ENCODE measurements around the gene NLGN4Y.

The NLGN4Y gene

GRCh38 chrY:14524272-14525231, at the start of gene NLGN4Y:
Gene NLGN4Y (plus strand): TSS chrY:14524529. CDS start chrY:14622120, 97,591 bp downstream.
- no peak for DNase-seq

DNA sequence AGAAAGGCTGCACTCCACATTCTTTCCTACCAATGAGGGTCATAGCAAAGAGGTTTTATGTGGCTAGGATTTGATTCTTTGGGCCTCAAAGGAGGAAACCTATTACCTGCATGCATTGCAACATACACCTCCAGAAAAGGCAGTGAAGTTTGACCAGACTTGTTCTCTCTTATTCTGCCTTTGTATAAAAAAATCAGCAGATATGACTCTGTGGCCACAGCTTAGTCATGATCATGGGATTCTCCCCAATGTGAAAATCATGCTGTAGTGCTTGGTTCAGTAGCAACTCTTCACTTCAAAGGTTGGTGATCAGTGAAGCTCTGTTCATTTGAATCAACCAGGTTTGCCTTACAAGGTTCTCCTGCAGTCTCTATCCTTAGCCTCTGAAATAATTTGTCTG, 38.4 kb upstream of the NLGN4Y start:
- no peak for DNase-seq

- no peak for DNase-seq
These were observed 34.1 kb upstream of the NLGN4Y start for GRCh38 chrY:14490226-14490625.

DNA sequence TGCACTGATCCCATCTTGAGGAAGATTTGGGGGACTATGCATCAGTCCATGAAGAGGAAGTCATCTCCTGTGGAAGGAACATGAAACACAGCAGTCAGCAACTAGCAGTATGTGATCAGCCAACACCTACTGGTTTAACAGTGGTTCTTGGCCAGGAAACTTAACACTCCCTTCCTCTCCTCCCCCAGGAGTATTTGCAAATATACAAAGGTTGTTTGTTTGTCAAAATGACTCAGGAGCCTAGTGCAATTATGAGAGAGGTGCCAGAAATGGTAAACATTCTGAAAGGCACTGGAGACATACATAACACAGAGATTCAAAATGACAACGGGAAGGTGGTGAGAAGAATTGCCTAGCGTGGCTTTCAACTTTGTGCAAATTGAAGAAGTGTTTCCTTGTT, 26.3 kb upstream of the NLGN4Y start:
- no peak for DNase-seq

DNA sequence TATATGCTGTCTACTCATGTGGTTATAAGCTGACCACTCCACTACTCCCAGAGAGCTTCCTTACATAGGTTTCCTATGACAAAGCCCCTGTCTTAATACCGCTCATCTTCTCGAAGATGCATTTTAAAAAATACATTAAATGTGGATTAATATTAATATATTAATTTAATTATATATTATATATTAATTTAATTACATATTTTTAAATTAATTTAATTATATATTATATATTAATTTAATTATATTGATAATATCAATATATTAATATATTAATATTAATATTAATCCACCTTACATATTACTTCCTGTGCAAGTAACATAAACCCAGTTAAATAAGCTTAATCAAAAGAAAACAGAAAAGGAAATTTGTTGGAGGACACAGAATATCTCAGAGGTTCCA, 19.7 kb upstream of the NLGN4Y start:
- DNase-seq = no peak

DNA sequence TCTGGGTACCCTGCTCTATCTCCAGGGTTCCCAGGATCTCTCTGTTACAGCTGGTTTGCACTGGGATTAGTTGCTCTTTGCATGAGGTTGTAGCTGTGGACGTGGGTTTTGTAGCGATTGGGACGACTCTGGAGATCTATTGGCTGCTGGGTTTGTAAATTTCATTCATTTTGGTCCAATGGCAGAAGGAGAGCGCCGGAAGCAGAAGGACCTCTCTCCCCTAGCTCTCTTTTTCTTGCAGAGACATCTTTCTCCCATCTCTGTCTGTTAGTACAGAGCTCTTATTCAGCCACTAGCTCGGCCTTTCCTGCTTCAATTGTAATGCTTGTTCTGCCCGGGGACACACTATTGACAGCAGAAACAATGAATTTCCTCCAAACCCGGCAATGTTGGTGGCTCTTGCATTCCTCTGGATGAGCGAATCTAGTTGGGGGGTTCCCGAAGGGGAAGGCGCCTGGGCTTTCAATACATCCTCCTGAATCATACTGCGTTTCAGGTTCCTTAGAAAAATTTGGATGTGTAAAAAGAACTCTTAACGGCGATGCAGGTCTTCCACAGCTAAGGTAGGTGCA, 1.9 kb upstream of the NLGN4Y start:
- no peak for DNase-seq

DNA sequence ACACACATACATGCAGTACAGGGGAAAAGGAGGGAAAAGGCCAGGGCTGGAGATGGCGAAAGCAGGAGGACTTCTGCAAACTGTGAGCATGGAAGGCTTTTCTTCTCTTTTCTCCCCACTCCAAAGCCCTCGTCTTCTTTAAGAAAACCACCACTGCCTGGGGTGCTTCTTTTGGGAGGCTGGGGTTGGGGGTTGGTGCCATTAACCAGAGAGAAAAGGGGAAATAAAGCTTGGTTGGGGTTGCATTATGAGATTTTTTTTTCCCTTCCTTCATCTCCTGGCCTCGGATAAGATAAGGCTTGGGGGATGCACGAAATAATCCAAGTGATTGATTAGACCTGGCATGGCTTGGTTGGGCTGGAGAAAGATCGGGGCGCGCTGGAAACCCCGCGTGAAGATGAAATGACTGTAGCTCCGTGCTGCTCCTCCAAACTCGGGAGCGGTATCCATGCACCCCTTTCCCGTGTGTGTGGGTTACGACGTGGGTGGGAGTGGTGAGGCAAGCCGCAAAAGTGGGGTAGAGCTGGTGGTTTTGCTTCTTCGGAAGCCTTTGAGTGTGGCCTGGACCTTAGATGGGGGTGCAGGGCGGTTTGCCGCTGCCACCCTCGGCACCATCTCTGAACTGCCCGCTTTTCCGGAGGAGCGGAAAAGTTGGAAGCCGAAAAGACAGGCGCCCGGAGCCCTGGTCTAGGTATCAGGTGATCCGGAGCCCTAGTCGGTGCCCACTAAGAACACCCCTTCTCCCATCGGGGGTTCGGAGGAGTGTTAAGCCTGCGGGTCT, 648 bp upstream of the NLGN4Y start:
- no peak for DNase-seq

DNA sequence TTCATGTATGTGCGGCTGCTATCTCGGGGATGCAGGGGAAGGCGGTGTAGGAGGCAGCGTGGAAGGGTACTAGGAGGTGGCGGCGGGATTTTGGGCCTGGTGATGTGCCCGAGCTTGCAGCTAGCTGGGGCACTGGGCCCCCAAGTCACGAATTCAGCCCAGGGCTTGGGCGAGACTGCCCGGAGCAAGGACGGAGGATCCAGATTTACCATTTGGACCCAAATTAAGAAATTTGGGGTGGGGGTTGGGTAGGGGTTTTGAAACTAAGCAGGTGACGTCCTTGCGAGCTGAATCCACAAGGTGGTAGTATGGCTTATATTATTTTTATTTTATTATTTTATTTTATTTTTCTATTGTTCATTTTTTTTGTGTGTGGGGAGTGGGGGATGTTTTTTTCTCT, 986 bp downstream of the NLGN4Y start:
- no peak for DNase-seq

- DNase-seq = no peak
These were observed 4.0 kb downstream of the NLGN4Y start for GRCh38 chrY:14528361-14528760.

DNA sequence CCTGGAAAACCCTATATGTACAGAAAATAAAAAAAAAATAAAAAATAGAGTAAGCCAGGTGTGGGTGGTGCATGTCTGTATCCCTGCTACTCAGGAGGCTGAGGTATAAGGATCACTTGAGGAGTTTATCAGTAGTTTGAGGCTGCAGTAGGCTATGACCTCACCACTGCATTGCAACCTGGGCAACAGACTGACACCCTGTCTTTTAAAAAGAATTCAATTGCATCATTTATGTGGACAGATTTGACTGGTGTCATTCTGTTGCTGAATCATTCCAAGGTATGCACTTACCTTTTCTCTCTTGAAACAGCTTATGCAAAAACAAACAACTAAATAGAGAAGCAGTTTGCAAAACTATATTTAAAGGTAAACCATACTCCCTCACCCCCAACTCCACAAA, 12.4 kb downstream of the NLGN4Y start:
- no peak for DNase-seq

GRCh38 chrY:14543506-14543905, 19.2 kb downstream of the NLGN4Y start:
- DNase-seq = no peak

GRCh38 chrY:14581294-14581693, 57.0 kb downstream of the NLGN4Y start:
- no peak for DNase-seq

GRCh38 chrY:14586725-14587124, 62.4 kb downstream of the NLGN4Y start:
- no peak for DNase-seq

DNA sequence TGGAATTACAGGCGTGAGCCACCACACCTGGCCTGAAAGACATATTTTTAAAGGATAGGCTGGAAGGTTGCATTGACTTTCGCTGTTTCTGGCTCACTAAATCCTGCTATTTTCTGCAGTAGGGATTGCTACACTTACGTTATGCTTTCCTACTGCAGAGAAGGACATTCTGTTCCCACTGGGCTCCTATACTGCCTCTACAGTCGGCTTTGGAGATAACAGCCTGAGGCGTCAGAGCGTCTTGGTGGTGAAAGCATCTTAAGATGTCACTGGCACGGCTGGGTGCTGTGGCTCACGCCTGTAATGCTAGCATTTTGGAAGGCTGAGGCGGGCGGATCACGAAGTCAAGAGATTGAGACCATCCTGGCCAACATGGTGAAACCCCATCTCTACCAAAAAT, 77.0 kb downstream of the NLGN4Y start:
- DNase-seq = no peak

- no peak for DNase-seq
These were observed 93.3 kb downstream of the NLGN4Y start for GRCh38 chrY:14617625-14618024.

DNA sequence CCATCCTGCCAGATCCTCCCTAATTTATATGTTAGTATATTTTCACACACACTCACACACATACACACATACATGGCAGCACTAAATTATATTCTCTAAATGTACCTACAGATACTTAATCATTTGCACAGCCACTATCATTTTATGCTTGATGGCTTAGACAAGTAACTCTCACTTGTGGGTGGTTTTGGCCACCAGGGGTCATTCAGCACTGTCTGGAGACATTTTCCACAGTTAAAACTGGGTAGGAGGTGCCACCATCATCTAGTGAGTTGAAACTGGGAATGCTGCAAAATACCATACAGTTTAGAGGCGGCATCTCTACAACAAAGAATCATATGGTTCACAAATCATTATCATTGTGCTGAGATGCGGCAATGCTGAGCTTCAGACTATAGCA, 94.2 kb downstream of the NLGN4Y start:
- DNase-seq = no peak

GRCh38 chrY:14628208-14628607, 103.9 kb downstream of the NLGN4Y start:
- no peak for DNase-seq

- DNase-seq = no peak
These were observed 107.3 kb downstream of the NLGN4Y start for GRCh38 chrY:14631676-14632075.

GRCh38 chrY:14633718-14634117, 109.4 kb downstream of the NLGN4Y start:
- no peak for DNase-seq

DNA sequence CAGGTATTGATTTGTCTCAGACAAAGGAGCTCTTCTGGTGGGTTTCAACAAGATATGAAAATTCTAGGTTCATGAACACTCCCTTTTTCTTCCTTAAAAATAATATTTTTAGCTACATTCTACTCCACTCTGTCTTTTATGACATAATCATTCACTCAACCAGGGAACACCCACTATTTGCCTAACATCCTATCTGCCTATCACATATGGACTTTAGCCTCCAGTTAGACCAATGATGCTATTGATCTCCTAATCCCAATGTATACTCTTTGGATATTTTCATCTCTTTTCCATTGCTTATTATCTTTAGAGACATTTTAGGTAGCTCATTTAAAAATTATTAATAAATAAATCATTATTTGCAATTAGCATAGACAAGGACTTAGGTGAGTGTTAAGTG, 110.6 kb downstream of the NLGN4Y start:
- no peak for DNase-seq

DNA sequence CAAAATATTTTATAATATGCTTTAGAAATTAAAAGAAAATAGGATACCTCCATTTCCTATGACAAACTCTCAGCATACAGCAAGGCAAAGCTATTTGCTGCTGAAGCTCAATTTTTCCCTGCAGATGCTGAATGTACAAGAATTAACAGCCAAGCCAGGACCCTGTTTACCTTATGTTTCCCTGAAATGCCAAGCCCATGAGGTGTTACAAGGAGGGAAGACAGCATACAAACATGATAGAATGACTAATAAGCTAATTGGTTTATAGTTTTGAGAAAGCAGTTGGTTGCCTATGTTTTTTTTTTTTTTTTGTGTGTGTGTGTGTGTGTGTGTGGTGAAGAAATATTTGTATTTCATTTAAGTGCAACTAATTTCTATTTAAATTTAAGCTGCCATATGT, 113.2 kb downstream of the NLGN4Y start:
- no peak for DNase-seq

- DNase-seq = no peak
These were observed 117.5 kb downstream of the NLGN4Y start for GRCh38 chrY:14641853-14642252.

DNA sequence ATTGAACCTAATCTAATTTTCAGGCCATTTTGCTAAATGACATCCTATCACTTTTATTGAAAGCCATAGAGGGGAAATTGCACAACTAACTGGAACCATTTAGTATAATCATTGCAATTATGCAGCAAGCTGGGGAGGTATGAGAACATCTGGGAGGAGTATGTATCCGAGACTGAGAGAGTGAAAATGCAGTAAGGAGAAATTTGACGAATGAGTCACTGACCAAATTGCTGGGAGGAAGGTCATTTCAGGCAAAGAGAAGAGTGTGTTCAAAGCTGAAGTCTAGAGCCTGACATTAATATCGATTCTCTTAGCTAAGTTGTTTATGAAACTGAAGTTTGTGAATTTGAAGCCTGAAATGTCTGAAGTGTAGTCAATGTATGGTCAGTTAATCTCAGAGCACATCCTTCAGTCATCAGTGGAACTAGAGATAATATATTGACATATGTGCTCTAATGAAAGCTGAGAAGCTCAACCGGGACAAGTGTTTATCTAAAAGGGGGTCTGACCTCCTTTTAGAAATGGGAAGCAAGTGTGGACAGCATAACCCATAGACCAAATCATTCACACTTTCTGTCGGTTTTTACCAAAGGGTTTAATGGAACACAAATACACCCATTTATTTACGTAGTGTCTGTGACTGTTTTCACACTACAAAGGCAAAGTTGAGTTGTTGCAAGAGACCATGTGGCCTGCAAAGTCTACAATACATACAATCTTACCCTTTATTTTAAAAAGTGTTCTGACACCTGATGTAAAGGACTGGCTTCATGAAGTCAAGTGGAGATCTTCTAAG, 120.0 kb downstream of the NLGN4Y start:
- no peak for DNase-seq
